ENCODE measurements around the gene EXOC4. TPM values are rescaled to one million over a fixed set of nuclear protein-coding genes. Genes with fewer than 3 reads are reported as not detected.

The EXOC4 gene
- polyA plus RNA-seq, 1 experiment = 45.9 TPM

- H3K4me3 ChIP-seq (ENCODE audit: low read depth, low read length) = no peak overlapping the region
- no peaks in the 10 kb centered on the region for H3K27me3 ChIP-seq (ENCODE audit: control insufficient read depth, insufficient read depth, low read length)
- no peak for TF ChIP-seq CTCF (IDR thresholded peaks at IDR 0.05; ENCODE audit: insufficient read depth, low read depth, low read length)
- ChIA-PET POLR2A (no interaction called here), CTCF (no interaction called here)
- DNase-seq (ENCODE audit: low read depth) = no peak
- H3K36me3 ChIP-seq (ENCODE audit: control insufficient read depth, insufficient read depth, low read length) = no peaks in the 10 kb centered on the region
Observed at GRCh38 chr7:133300088-133300487, 47.2 kb downstream of the EXOC4 start.

- POLR2A ChIA-PET = no interaction called here
- H3K4me3 ChIP-seq (ENCODE audit: low read depth, low read length) = no peak overlapping the region
- CTCF ChIA-PET = no interaction called here
- H3K36me3 ChIP-seq (ENCODE audit: control insufficient read depth, insufficient read depth, low read length) = no peaks in the 10 kb centered on the region
- H3K27me3 ChIP-seq (ENCODE audit: control insufficient read depth, insufficient read depth, low read length) = no peaks in the 10 kb centered on the region
- DNase-seq (ENCODE audit: low read depth) = no peak
- no peak for TF ChIP-seq CTCF (IDR thresholded peaks at IDR 0.05; ENCODE audit: insufficient read depth, low read depth, low read length)
Observed at GRCh38 chr7:133300811-133301210, 47.9 kb downstream of the EXOC4 start.

GRCh38 chr7:133301444-133301843, 48.6 kb downstream of the EXOC4 start:
- TF ChIP-seq CTCF (IDR thresholded peaks at IDR 0.05; ENCODE audit: insufficient read depth, low read depth, low read length) = no peak
- Histone ChIP-seq H3K36me3 (ENCODE audit: control insufficient read depth, insufficient read depth, low read length) (0 out of 2 replicates have a peak, but pooled peaks cover 2% of the 10 kb centered on the region), H3K4me3 (ENCODE audit: low read depth, low read length) (no peak overlapping the region), H3K27me3 (ENCODE audit: control insufficient read depth, insufficient read depth, low read length) (no peaks in the 10 kb centered on the region)
- ChIA-PET CTCF (interaction anchor here (1.0 kb wide), 1 partner anchor 573 kb away, joined by 3 read pairs; no protein-coding TSS in a partner anchor), POLR2A (no interaction called here)
- DNase-seq (ENCODE audit: low read depth) = no peak

GRCh38 chr7:133303372-133303771, 50.5 kb downstream of the EXOC4 start:
- ChIA-PET CTCF (interaction anchor here (2.1 kb wide), 1 partner anchor 10 kb away, joined by 8 read pairs; no protein-coding TSS in a partner anchor), POLR2A (no interaction called here)
- Histone ChIP-seq H3K36me3 (ENCODE audit: control insufficient read depth, insufficient read depth, low read length) (peaks cover 3% of the 10 kb centered on the region), H3K27me3 (ENCODE audit: control insufficient read depth, insufficient read depth, low read length) (no peaks in the 10 kb centered on the region), H3K4me3 (ENCODE audit: low read depth, low read length) (no peak overlapping the region)
- no peak for DNase-seq (ENCODE audit: low read depth)
- no peak for TF ChIP-seq CTCF (IDR thresholded peaks at IDR 0.05; ENCODE audit: insufficient read depth, low read depth, low read length)

GRCh38 chr7:133303931-133304330, 51.1 kb downstream of the EXOC4 start:
- ChIA-PET CTCF (interaction anchor here (1.0 to 2.1 kb wide), 2 partner anchors 11 to 39 kb away, joined by 5 to 8 read pairs; no protein-coding TSS in a partner anchor), POLR2A (no interaction called here)
- H3K4me3 ChIP-seq (ENCODE audit: low read depth, low read length) = no peak overlapping the region
- H3K36me3 ChIP-seq (ENCODE audit: control insufficient read depth, insufficient read depth, low read length) = peaks cover 3% of the 10 kb centered on the region
- no peaks in the 10 kb centered on the region for H3K27me3 ChIP-seq (ENCODE audit: control insufficient read depth, insufficient read depth, low read length)
- no peak for TF ChIP-seq CTCF (IDR thresholded peaks at IDR 0.05; ENCODE audit: insufficient read depth, low read depth, low read length)
- no peak for DNase-seq (ENCODE audit: low read depth)
